Sigmoid colon (tissue), 7 donors: ENCODE measurements around the gene LMF1. TPM values are rescaled to one million over a fixed set of nuclear protein-coding genes. Genes with fewer than 3 reads are reported as not detected.

Experiments
- DNase-seq: peaks from one replicate; pipeline ENCODE4 v3.0.0-alpha.2; 2019
- H3K27ac ChIP-seq, 4 donors: fragments of 200-600 bp; sonication (generic); one replicate each; pipeline ENCODE4 v1.5.1; 2016 to 2019; ENCODE audit warnings: mild to moderate bottlenecking in 1 of 4
- H3K27me3 ChIP-seq, 3 donors: fragments of 200-600 bp; sonication (generic); one replicate each; pipeline ENCODE4 v1.5.1; 2019; ENCODE audit warnings: mild to moderate bottlenecking in 1 of 3
- H3K36me3 ChIP-seq, 4 donors: fragments of 200-600 bp; sonication (generic); one replicate each; pipeline ENCODE4 v1.5.1; 2016 to 2019
- H3K4me1 ChIP-seq, 4 donors: fragments of 200-600 bp; sonication (generic); one replicate each; pipeline ENCODE4 v1.5.1; 2017 to 2019
- H3K4me3 ChIP-seq, 4 donors: fragments of 200-600 bp; sonication (generic); one replicate each; pipeline ENCODE4 v1.5.1; 2017 to 2019; ENCODE audit warnings: mild to moderate bottlenecking in 2 of 4, moderate library complexity in 1 of 4
- H3K9me3 ChIP-seq, 4 donors: fragments of 200-600 bp in 3 of 4; sonication (generic) in 3 of 4; one replicate each; pipeline versions ENCODE4 v1.5.1 to v1.6.1; 2013 to 2019
- CTCF ChIP-seq, 4 experiments: fragments of 450-650 bp in 3 of 4; fragments of 200-600 bp in 1 of 4; IDR thresholded peaks; one replicate each; pipeline ENCODE4 v1.5.1; 2016 to 2019; ENCODE audit warnings: antibody characterized with exemption in 4 of 4, mild to moderate bottlenecking in 3 of 4, moderate library complexity in 2 of 4
- EP300 ChIP-seq, 4 donors: sonication (generic); formaldehyde crosslinking; IDR thresholded peaks; one replicate each; pipeline ENCODE4 v1.6.1; 2017; ENCODE audit warnings: antibody characterized with exemption in 4 of 4
- POLR2A ChIP-seq, 2 donors: fragments of 450-650 bp; IDR thresholded peaks; one replicate each; pipeline ENCODE4 v1.6.1; 2016; ENCODE audit warnings: antibody characterized with exemption in 2 of 2, mild to moderate bottlenecking in 2 of 2, moderate library complexity in 2 of 2
- POLR2AphosphoS5 ChIP-seq, 4 donors: sonication (generic); formaldehyde crosslinking; IDR thresholded peaks; one replicate each; pipeline ENCODE4 v1.6.1; 2017; ENCODE audit warnings: antibody characterized with exemption in 4 of 4
- WGBS, 2 donors: extraction: QIAGEN DNeasy Blood & Tissue Kit; methylation state at CpG; one replicate each; pipeline ENCODE4 v1.1.7; 2013; 5-methylcytosine and 5-hydroxymethylcytosine counted together
- intact Hi-C: fragments of 100-400 bp; cut with DNase I; formaldehyde crosslinking; loops from one replicate; pipeline ENCODE4 v1.15.1; 2023
- polyA plus RNA-seq, 3 donors: library from polyadenylated mRNA; stranded (reverse); fragments of 200-250 nt; gene quantifications; one replicate each; pipeline ENCODE4 v1.2.3, GENCODE V29; 2013
- total RNA-seq, 4 donors: library from RNA; depleted of rRNA; stranded (reverse); fragments of >200 nt; gene quantifications; one replicate each; pipeline ENCODE4 v1.1.0, GENCODE V29; 2016
- donor health status: healthy with polysubstance abuse.
- donor health status: Bipolar disorder and iron deficiency.
- donor health status: healthy.

The LMF1 gene
- total and polyA plus RNA-seq, 7 donors: 1.2 to 34.1 (median 19.9) TPM

- H3K27me3 ChIP-seq: peaks cover 13 to 56% (median 14%) of the 10 kb centered on the region in 3 donors
- no peak overlapping the region for H3K27ac ChIP-seq
- H3K9me3 ChIP-seq: peaks cover 6 to 15% (median 11%) of the 10 kb centered on the region in 4 donors
- intact Hi-C loops: no loop called here
- no peak for TF ChIP-seq POLR2A (IDR thresholded peaks at IDR 0.05)
- no peak for TF ChIP-seq CTCF (IDR thresholded peaks at IDR 0.05)
- no peak for TF ChIP-seq EP300 (IDR thresholded peaks at IDR 0.05)
- TF ChIP-seq POLR2AphosphoS5 (IDR thresholded peaks at IDR 0.05): no peak
- no peak overlapping the region for H3K4me3 ChIP-seq
- no peak for DNase-seq
- 51 to 58% methylated on average over 6 of the region's 6 CpGs for WGBS, 2 donors
- H3K4me1 ChIP-seq: no peaks in the 10 kb centered on the region
- no peaks in the 10 kb centered on the region for H3K36me3 ChIP-seq
Observed at GRCh38 chr16:996681-997080, 25.9 kb upstream of the LMF1 start.

DNA sequence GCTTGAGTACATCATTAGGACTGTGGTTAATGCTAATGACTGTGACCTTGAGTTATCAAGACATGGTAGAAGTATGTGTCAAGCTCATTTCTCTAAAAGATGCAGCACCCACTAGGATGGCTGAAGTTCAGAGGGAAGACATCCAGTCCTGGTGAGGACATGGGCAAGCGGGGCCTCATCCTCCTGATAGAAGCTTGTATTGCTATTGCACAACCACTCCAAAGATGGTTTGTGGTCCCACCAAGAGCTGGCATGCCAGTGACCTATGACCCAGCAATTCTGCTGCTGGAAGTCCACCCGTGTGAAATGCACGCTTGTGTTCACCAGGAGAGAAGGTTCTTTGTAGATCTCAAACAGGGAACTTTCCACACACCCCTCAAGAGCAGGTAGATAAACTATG, 25.0 kb upstream of the LMF1 start:
- H3K9me3 ChIP-seq: peaks cover 6 to 15% (median 11%) of the 10 kb centered on the region in 4 donors
- no peak for TF ChIP-seq POLR2A (IDR thresholded peaks at IDR 0.05)
- no peak for TF ChIP-seq CTCF (IDR thresholded peaks at IDR 0.05)
- no peak for TF ChIP-seq EP300 (IDR thresholded peaks at IDR 0.05)
- no peak for TF ChIP-seq POLR2AphosphoS5 (IDR thresholded peaks at IDR 0.05)
- no peaks in the 10 kb centered on the region for H3K36me3 ChIP-seq
- no peak overlapping the region for H3K4me3 ChIP-seq
- H3K27me3 ChIP-seq: peaks cover 13 to 56% (median 14%) of the 10 kb centered on the region in 3 donors
- H3K27ac ChIP-seq: no peak overlapping the region
- DNase-seq: no peak
- intact Hi-C loops: no loop called here
- WGBS, 2 donors: 86 to 91% methylated on average over 3 of the region's 3 CpGs
- H3K4me1 ChIP-seq: no peaks in the 10 kb centered on the region

GRCh38 chr16:995087-995486, 24.3 kb upstream of the LMF1 start:
- intact Hi-C loops: no loop called here
- peaks cover 13 to 53% (median 14%) of the 10 kb centered on the region in 3 donors for H3K27me3 ChIP-seq
- H3K4me3 ChIP-seq: no peak overlapping the region
- peaks cover 6 to 15% (median 11%) of the 10 kb centered on the region in 4 donors for H3K9me3 ChIP-seq
- TF ChIP-seq CTCF (IDR thresholded peaks at IDR 0.05): no peak
- no peak for TF ChIP-seq EP300 (IDR thresholded peaks at IDR 0.05)
- TF ChIP-seq POLR2A (IDR thresholded peaks at IDR 0.05): no peak
- no peak for TF ChIP-seq POLR2AphosphoS5 (IDR thresholded peaks at IDR 0.05)
- WGBS, 2 donors: 85 to 87% methylated on average over 3 of the region's 3 CpGs
- H3K36me3 ChIP-seq: no peaks in the 10 kb centered on the region
- DNase-seq: no peak
- H3K27ac ChIP-seq: no peak overlapping the region
- H3K4me1 ChIP-seq: no peaks in the 10 kb centered on the region

- WGBS, 2 donors: 82 to 89% methylated on average over 3 of the region's 3 CpGs
- DNase-seq: no peak
- Histone ChIP-seq H3K36me3 (no peaks in the 10 kb centered on the region), H3K4me3 (no peak overlapping the region), H3K9me3 (peaks cover 6 to 15% (median 11%) of the 10 kb centered on the region in 4 donors), H3K27ac (no peak overlapping the region), H3K27me3 (peaks cover 13 to 48% (median 14%) of the 10 kb centered on the region in 3 donors), H3K4me1 (no peaks in the 10 kb centered on the region)
- intact Hi-C loops: no loop called here
- TF ChIP-seq EP300 (IDR thresholded peaks at IDR 0.05) (no peak), POLR2A (IDR thresholded peaks at IDR 0.05) (no peak), CTCF (IDR thresholded peaks at IDR 0.05) (no peak), POLR2AphosphoS5 (IDR thresholded peaks at IDR 0.05) (no peak)
Observed at GRCh38 chr16:993731-994130, 22.9 kb upstream of the LMF1 start.

DNA sequence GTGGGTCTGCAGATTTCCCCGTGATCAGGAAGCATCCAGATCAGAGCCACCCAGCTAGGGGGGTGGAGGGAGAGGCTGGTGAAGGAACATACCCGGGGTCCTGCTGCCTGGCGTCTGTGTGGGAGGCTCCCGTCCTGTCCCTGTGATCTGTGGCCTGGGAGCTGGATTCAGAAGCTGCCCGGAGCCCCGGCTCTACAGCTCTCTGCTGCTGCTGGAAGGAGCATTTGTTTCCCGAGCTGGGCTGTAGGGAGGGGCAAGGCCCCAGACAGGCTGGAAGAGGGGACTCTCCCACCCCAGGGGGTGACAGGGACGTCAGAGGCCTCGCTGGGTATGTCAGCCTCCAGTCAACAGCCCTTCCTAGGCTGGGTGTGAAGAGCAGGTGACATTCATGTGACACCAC, 21.0 kb upstream of the LMF1 start:
- H3K4me1 ChIP-seq: no peaks in the 10 kb centered on the region

More for the DNA sequence above, 21.0 kb upstream of the LMF1 start:
- no peak overlapping the region for H3K27ac ChIP-seq
- no peaks in the 10 kb centered on the region for H3K36me3 ChIP-seq
- WGBS, 2 donors: 48 to 71% methylated on average over 9 of the region's 9 CpGs
- intact Hi-C loops: no loop called here
- H3K4me3 ChIP-seq: no peak overlapping the region
- no peak for DNase-seq
- TF ChIP-seq POLR2A (IDR thresholded peaks at IDR 0.05) (no peak), CTCF (IDR thresholded peaks at IDR 0.05) (no peak), POLR2AphosphoS5 (IDR thresholded peaks at IDR 0.05) (no peak), EP300 (IDR thresholded peaks at IDR 0.05) (no peak)
- H3K27me3 ChIP-seq: peaks cover 0 to 44% (median under 1%) of the 10 kb centered on the region in 3 donors
- H3K9me3 ChIP-seq: peaks cover 6 to 15% (median 11%) of the 10 kb centered on the region in 4 donors
